GM19455 (cell line): ENCODE data around the gene ULK4.
"Not testable (repeated sequence)": the region's sequence is repeated elsewhere in the genome, so short reads cannot be mapped to it uniquely, and the experiment has no call there.

Experiments
- ATAC-seq: cut with Tn5 transposase; IDR thresholded peaks from one replicate; pipeline ENCODE4 v1.9.1; 2021; ENCODE audit not compliant: unreplicated experiment

The ULK4 gene

DNA sequence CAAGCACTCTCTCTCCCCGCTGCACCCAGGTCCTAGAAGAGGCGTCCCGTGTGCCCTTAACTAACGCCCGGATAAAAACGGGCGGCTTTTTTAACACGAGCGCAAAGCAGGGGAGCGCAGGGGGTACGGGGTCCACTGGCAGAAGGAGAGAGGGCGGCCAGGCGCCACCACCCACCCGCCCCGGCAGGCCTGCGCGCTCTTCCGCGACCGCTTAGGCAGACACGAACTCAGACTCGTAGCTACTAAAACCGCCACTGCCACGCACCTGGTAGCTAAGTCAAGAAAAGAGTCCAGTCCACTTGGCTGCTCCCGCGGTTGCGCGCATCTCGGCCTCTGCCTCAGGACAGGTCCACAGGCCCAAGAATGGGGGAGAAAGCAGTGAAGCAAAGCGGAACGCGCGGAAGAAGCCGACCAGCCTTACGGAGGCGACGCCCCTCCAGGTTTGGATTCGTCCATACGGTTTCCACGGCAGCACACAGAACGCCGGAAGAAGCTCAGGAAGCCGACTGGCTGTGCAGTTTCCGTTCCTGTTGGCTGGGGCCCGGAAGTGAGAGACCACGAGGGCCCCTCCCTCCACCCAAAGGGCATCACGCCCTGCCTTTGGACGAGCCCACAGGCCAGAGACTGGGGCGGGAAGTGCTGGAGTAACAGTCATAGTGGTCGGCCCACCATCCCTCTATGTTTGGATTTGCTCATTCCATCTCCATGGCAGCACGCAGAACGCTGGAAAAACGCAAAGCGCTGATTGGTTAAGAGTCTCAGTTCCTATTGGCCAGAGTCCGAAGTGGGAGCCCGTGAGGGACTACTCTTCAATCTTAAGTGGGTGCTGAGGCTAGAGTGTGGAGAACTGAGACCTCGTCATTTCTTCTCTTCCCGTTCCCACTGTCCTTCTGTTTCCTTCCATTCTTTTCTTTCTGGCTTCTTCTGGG, at the start of gene ULK4:
TSS of gene ULK4 (minus strand) at position 353 of the 929 bp plus-strand sequence. CDS start 7,344 bp downstream, outside the sequence.
- ATAC-seq = peak; percentile 91

DNA sequence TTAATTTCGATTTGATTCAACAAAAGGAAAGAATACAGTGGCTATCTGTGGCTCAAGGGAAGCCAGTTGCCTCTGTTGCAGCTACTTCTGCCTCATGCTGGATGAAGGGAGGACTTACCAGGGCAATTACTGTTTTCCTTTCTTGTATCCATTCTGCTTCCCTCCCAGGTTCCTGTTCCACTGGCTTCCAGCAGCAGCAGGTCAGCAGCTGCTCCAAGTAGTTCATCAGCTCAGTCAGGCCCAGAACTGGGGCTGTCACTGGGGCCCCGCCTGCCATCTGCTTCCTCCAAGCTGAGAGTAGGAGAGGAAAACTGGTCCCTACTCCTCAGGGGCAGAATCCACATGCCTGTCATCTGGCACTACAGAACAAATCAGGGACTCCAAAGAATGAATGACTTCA, 48.6 kb upstream of the ULK4 start:
- no peak for ATAC-seq

DNA sequence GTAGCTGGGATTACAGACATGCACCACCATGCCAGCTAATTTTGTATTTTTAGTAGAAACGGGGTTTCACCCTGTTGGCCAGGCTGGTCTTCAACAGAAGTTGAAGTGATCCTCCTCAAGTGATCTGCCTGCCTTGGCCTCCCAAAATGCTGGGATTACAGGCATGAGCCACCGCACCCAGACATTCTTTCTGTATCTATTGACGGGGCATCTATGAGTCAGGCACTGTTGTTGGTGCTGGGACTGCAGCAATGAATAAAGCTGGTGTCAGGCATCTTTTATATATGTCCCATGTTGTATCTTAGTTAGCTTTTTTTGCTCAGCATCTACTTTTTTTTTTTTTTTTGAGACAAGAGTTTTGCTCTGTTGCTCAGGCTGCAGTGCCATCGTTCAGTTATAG, 47.6 kb upstream of the ULK4 start:
- no peak for ATAC-seq

DNA sequence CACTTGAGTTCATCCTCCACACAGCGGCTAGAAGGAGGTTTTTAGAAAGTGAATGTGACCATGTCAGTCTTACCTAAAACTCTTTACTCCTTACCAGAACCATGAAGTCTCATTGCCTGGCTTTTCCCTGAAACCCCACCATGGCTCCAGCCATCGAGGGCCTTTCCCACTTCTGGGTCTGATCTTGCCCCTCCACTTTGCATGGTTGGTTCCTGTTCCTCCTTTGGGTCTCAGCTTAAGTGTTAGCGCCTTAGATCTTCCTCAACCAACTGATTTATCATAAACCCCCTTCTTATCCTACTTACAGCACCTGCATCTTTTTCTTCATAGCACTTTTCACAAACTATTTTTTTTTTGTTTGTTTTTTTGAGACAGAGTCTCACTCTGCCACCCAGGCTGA, 45.9 kb upstream of the ULK4 start:
- ATAC-seq = no peak

DNA sequence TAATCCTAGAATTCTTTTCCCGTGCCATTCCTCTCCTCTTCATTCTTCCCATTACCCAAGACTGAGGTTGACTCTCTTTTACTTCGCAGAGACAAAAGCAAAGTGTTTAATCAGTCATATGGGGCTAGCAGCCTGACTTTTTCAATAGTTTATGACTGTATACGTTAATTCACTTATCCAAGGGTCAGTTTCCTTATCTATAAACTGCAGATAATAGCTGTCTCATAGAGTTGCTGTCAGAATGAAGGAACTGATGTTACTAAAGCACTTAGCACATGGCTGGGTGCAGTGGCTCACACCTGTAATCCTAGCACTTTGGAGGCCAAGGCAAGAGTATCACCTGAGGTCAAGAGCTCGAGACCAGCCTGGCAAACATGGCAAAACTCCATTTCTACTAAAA, 43.5 kb upstream of the ULK4 start:
- no peak for ATAC-seq

DNA sequence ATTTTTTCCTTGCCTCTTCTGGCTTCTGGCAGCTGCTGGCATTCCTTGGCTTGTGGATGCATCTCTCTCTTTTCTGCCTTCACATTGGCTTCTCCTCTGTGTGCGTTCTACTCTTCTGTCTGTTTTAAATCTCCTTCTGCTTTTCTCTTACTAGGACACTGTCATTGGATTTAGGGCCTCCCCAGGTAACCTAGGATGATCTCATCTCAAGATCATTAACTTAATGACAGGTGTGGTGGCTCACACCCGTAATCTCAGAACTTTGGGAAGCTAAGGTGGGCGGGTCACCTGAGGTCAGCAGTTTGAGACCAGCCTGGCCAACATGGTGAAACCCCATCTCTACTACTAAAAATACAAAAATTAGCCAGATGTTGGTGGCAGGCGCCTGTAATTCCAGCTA, 40.9 kb upstream of the ULK4 start:
- no peak for ATAC-seq

DNA sequence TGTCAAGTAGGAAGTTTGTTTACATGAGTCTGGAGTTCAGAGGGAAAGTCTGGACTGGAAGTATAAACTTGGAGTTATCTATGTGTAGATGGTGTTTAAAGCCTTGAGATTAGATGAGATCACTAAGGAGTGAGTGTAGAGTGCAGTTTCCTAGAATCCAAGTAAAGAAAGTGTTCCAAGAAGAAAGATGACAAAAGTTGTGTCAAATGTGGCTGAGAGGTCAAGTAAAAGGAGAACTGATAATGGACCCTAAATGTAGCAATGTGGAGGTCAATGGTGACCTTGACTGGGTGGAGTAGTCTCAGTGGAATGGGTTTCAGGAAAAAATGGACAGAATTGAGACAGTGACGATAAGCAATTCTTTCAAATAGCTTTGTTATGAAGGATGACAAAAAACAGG, 39.9 kb upstream of the ULK4 start:
- ATAC-seq = no peak

DNA sequence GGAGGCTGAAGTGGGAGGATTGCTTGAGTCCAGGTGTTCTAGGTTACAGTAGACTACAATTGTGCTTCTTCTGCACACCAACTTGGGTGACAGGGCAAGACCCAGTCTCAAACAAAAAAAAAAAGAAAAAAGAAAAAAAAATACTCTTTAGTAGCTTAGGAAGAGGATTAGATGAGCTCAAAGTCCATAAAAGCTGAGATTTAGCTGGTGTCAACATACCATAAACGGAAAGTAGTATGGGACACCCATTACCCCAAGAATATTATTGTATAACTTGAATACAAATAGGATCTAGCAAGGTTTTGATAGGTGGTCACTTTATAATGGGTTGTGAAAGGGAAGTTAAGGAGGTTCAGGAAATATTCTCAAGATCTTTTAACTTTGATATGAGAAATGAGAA, 38.0 kb upstream of the ULK4 start:
- no peak for ATAC-seq

DNA sequence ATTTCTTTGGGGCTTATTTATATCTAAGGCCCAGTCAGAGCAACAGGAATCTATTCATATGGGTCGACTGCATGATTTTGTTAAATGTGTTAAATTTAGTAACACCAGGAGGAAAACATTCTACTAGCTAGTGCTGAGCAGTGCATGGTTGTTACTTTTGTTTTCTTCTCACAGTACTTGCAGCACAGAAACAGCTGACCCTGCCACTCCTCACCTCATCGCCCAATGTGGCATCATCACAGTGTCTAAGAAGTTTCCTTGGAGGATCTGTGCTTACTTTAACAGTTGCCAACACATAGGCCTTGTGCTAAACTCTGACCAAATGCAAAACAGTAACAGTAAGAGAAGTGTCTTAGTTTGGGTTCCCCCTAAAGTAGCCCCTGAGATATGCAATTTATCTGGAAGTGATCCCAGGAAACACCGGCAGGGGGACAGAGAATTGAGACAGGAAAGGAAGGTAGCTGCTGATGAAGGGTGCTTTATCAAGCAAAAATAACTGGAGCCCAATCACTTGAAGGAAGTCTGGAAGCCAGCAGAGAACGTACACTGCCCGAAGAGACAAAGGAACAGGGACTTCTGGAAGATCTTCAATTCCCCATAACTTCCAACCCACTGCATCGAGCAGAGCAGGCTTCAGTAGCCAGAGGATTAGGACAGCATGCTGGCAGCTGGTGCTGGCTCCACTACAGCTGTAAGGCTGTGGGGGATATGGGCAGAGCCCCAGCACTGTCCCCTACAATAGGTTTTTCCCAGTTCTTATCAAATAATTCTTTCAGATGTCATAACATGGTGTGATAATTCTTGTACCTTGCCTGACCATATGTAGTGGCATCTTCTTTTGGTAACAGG, 36.0 kb upstream of the ULK4 start:
- ATAC-seq = no peak

DNA sequence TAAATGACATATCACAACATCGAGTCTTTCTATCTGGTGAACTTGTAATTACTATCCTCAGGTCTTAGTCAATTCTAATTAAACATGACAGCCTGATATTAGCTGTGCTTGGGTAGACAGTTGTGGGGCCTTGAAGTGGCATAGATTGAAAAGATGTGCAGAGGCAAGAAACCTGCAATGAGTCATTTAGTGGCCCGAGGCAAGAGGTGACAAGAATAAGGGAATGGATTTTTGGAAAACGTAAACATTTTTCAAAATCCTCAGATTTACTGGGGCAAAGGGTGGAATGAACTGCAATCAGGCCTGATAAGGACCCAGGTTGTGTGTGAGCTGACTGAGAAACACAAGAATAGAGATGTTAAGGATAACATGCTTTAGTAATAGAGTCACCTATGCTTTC, 29.5 kb upstream of the ULK4 start:
- no peak for ATAC-seq

DNA sequence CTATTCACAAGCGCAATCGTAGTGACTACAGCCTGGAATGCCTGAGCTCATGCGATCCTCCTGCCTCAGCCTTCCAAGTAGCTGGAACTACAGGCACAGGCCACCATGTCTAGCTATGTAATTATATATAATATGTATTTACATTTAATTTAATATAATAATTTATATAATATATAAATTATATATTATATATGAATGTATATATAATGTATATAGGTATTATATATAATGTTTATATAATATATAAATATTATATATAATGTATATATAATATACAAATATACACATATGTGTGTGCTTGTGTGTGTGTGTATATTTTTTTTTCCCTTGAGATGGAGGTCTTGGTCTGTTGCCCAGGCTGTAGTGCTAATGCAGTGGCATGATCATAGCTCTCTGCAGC, 27.6 kb upstream of the ULK4 start:
- no peak for ATAC-seq

DNA sequence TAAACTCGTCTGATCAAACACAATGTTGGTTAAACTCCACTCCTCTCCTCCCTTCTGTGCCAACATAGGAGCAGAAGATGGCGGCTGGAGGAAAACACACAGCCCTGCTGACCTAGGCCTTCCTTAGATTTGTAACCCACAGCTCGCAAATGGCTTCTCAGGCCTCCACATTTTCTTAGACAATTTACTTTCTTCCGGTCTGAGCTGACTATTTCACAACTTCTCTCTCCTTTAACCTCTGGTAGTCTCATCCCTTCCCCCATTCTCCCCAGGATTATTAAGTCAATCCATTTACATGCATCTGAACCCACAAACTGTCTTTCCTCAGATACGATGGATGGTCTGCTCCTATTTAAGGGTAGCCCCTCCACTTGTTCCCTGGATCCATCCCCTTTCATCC, 25.7 kb upstream of the ULK4 start:
- ATAC-seq = no peak

DNA sequence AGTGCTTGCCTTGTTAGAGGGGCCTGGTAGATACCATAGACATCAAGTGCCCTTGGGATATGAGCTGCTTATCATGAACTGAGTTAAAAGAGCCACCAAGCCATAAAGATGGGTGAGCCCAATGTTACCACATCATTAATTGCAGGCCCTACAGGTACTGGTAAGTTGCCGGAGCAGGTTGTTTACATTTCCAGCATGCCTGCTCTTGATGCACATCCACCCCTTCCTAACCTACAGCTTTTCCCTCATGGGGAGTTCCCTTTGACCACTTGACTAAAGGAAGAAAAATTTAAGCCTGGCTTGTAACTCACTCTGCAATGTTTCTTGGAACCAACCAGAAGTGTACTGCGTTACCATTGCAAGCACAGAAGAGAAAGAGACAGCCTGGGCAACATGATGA, 24.7 kb upstream of the ULK4 start:
- ATAC-seq = no peak

DNA sequence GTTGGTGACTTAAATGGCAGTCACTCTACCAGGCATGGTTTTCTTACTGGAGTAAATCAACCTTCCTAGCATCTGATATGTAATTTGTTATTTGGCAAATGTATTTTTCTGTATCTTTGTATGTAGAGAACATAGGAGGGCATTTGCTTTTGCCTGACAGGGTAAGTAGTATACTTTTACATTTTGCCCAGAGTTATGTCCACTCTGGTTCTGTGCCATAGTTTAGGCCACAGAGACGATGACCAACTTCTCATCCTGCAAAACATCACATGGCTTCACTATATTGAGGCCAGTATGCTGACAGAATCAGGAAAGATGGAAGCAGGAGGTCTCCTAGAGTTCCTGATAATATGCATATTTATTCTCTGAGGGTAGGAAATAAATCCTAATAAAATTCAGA, 23.1 kb upstream of the ULK4 start:
- no peak for ATAC-seq

DNA sequence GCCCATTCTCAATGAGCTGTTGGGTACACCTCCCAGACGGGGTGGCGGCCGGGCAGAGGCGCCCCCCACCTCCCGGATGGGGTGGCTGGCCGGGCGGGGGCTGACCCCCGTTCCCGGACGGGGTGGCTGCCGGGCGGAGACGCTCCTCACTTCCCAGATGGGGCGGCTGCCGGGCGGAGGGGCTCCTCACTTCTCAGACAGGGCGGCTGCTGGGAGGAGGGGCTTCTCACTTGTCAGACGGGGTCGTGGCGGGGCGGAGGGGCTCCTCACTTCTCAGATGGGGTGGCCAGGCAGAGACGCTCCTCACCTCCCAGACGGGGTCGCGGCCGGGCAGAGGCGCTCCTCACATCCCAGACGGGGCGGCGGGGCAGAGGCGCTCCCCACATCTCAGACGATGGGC, 21.2 kb upstream of the ULK4 start:
- ATAC-seq = not testable (repeated sequence)

DNA sequence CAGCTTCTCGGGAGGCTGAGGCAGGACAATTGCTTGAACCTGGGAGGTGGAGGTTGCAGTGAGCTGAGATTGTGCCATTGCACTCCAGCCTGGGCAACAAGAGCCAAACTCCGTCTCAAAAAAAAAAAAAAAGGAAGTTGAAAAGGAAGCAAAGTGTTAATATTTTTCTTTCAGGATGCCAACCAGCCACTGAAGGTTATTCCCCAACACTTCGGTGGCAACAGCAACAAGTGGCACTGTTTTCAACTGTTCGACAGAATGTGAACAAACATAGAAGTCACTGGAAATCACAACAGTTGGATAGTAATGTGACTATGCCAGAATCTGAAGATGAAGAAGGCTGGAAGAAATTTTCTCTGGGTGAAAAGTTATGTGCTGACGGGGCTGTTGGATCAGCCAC, 15.5 kb upstream of the ULK4 start:
- ATAC-seq = not testable (repeated sequence)

DNA sequence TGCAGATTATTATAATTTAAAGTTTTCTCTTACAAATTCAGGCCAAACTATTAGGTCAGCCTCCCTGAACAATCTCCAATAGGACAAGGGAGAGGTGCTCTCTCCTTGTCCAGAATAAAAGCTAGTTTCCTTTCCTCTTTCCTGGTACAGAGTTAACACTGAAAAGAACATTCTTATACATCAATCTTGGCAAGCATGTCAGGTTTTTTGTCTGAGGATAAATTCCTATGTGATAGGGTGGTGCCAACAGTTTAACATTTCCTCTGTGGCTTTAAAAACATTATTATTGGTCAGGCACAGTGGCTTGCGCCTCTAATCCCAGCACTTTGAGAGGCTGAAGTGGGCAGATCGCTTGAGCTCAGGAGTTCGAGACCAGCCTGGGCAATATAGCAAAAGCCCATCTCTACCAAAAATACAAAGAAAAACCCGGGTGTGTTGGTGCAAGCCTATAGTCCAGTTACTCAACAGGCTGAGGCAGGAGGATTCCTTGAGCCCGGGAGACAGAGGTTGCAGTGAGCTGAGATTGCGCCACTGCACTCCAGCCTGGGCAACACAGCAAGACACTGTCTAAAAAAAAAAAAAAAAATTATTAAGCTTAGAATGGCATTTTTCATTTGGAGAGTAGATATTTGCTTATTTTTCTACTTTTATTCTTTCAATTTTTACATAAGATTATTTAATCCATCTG, 13.7 kb upstream of the ULK4 start:
- no peak for ATAC-seq

DNA sequence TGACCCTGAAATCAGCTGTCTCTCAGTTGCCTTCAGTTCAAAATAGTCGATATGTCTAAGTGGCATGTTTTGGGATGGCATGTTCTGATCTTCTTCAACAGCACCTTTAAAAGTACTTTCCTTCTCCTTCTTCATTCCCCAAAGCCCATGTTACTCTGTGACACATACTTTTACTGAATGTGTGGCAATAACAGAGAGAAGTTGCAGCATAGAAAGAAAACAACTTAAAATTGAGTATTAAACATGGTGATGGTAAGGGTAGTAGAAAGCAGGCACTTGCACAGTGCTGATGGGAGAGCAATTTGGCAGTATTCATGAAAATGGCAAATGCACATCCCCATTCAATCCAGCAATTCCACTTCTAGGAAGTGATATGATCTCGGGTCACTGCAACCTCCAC, 12.3 kb upstream of the ULK4 start:
- no peak for ATAC-seq

DNA sequence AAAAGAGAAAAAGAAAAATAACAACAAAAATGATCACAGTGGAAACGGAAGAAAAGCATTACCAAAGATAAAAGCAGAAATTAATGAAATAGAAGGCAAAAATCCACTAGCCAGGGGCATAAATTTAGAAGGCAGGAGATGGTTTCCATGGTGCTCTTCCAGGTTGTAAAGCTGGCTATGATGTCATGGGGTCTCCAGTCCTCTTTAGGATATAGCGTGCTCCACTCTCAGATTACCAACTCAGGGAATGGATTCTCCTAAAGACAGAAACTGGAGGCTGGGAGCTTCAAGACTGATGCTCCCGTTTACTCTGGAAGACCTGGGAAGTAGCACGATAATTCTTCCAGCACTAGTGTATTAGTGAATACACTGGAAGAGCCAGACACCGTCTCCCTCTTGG, 10.9 kb upstream of the ULK4 start:
- no peak for ATAC-seq

DNA sequence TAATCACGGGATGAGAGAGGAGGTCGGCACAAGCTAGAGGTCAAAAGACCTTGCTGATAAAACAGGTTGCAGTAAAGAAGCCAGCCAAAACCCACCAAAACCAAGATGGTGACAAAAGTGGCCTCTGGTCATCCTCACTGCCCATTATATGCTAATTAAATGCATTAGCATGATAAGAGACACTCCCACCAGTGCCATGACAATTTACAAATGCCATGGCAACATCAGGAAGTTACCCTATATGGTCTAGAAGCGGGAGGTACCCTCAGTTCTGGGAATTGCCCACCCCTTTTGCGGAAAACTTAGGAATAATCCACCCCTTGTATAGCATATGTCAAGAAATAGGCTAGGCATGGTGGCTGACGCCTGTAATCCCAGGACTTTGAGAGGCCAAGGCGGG, 4.3 kb upstream of the ULK4 start:
- ATAC-seq = no peak

DNA sequence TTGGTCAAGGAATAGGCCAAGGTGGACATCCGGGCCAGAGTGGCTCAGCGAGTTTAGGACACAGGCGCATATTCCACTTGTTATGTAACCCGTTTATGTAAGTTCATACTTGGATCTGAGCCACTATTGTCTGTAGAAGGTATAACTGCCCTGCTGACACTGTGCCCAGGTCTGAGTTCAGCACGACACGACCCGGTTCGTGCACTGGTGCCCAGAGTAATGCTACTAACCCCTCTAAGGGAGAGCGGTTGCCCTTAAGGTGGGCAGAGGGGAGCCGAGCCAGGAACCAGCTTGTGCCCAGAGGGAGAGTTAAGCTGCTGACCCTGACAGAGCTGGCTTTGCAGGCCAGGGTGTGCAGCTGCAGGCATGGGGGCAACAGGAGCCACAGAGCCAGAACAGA, 1.9 kb upstream of the ULK4 start:
- ATAC-seq = no peak
